K562 (cell line): ENCODE results near the gene CTIF. TPM values are rescaled to one million over a fixed set of nuclear protein-coding genes. Genes with fewer than 3 reads are reported as not detected.

ENCODE experiments used
- ATAC-seq: fragments of 200-7000 bp; cut with Tn5 transposase; 3 replicates; pipeline ENCODE4 v1.9.1; 2020; ENCODE audit warnings: moderate library complexity
- BruUV-seq: library from RNA; stranded (reverse); fragments of 400-500 nt; replicated peaks from 2 replicates; lab custom pipeline; 2021; lab: Mats Ljungman, UMichigan
- CTCF ChIA-PET: fragments of 300-600 bp; formaldehyde crosslinking; extraction: SDS; loops from one replicate; lab custom pipeline; 2021; ENCODE audit warnings: low intra/inter-chr PET ratio; lab: Yijun Ruan, JAX
- POLR2A ChIA-PET: fragments of 300-600, 350-650 bp; sonication (Branson Sonifier 250); formaldehyde crosslinking; extraction: SDS; loops from one replicate; lab custom pipeline; 2021; ENCODE audit warnings: antibody characterized with exemption, inconsistent platforms; lab: Yijun Ruan, JAX
- DNase-seq, 4 experiments: peaks; one replicate each; pipeline versions ENCODE4 v3.0.0 to v3.0.0-alpha.2; 2011 to 2018; ENCODE audit warnings: low spot score in 3 of 4, mixed read lengths in 3 of 4; ENCODE audit errors: extremely low read depth in 1 of 4
- FAIRE-seq: peaks from 2 replicates; lab custom pipeline; 2011; peaks lifted over from hg19 to GRCh38; lab: Jason Lieb, UNC
- H2AFZ ChIP-seq: 2 replicates; pipeline ENCODE4 v1.6.0; 2011; ENCODE audit warnings: low read depth, low read length, control low read depth, inconsistent platforms
- H3K27ac ChIP-seq: fragments of 200-600 bp; 3 replicates; pipeline ENCODE4 v1.8.0; 2011; ENCODE audit warnings: low read depth, mild to moderate bottlenecking, control low read depth, inconsistent platforms, low read length, moderate library complexity, mixed read lengths; ENCODE audit errors: extremely low read depth
- H3K27me3 ChIP-seq, 2 experiments: fragments of 300-600 bp in 1 of 2; 2 replicates in 1 of 2; 3 replicates in 1 of 2; pipeline versions ENCODE4 v1.6.0 to v1.8.0; 2011; ENCODE audit warnings: inconsistent platforms in 2 of 2, low read length in 2 of 2, mild to moderate bottlenecking in 1 of 2, mixed read lengths in 1 of 2, moderate library complexity in 1 of 2; ENCODE audit not compliant: control insufficient read depth in 2 of 2, insufficient read depth in 2 of 2
- H3K36me3 ChIP-seq: fragments of 300-600 bp; 3 replicates; pipeline ENCODE4 v1.8.0; 2011; ENCODE audit warnings: mild to moderate bottlenecking, low read length, inconsistent platforms; ENCODE audit not compliant: control insufficient read depth, insufficient read depth
- H3K4me1 ChIP-seq, 2 experiments: fragments of 200-600 bp in 1 of 2; replicated peaks in 1 of 2; 2 replicates in 1 of 2; 3 replicates in 1 of 2; pipeline versions ENCODE4 v1.5.1 to v1.8.0; 2011; ENCODE audit warnings: inconsistent platforms in 2 of 2, low read length in 2 of 2, mild to moderate bottlenecking in 1 of 2, mixed read lengths in 1 of 2, moderate library complexity in 1 of 2; ENCODE audit not compliant: control insufficient read depth in 2 of 2, insufficient read depth in 2 of 2
- H3K4me2 ChIP-seq: 2 replicates; pipeline ENCODE4 v1.6.1; 2011; ENCODE audit warnings: low read length, control low read depth, inconsistent platforms, mixed read lengths; ENCODE audit not compliant: insufficient read depth
- H3K4me3 ChIP-seq: fragments of 200-600 bp; sonication (generic), shearing (Covaris generic); 2 replicates; pipeline ENCODE4 v1.5.1; 2016; ENCODE audit warnings: control low read depth, inconsistent platforms
- H3K79me2 ChIP-seq: fragments of 200-600 bp; 3 replicates; pipeline ENCODE4 v1.8.0; 2011; ENCODE audit warnings: low read length, inconsistent platforms; ENCODE audit not compliant: control insufficient read depth, insufficient read depth
- H3K9ac ChIP-seq, 2 experiments: 2 replicates each; pipeline versions ENCODE4 v1.6.0 to v1.6.1; 2011; ENCODE audit warnings: low read depth in 2 of 2, low read length in 2 of 2, control low read depth in 1 of 2, inconsistent platforms in 1 of 2, mild to moderate bottlenecking in 1 of 2, mixed read lengths in 1 of 2; ENCODE audit not compliant: insufficient read depth in 1 of 2
- H3K9me1 ChIP-seq: one replicate; pipeline ENCODE4 v1.6.0; 2011; ENCODE audit warnings: inconsistent platforms, mild to moderate bottlenecking, low read length, moderate library complexity; ENCODE audit not compliant: control insufficient read depth, insufficient read depth
- H3K9me3 ChIP-seq: replicated peaks from 2 replicates; pipeline ENCODE4 v1.5.1; 2011; ENCODE audit warnings: low read depth, low read length, inconsistent platforms; ENCODE audit not compliant: control insufficient read depth, insufficient read depth
- H4K20me1 ChIP-seq: replicated peaks from 2 replicates; pipeline ENCODE4 v1.6.1; 2011; ENCODE audit warnings: low read length, inconsistent platforms, mixed read lengths; ENCODE audit not compliant: control insufficient read depth, insufficient read depth
- ATF7 ChIP-seq: fragments of 450-650 bp; IDR thresholded peaks from 2 replicates; pipeline ENCODE4 v1.7.1; 2014; ENCODE audit warnings: mild to moderate bottlenecking, moderate library complexity
- FOXK2 ChIP-seq, 2 experiments: fragments of 450-650 bp; IDR thresholded peaks in 1 of 2; conservative IDR thresholded peaks in 1 of 2; 2 replicates each; pipeline ENCODE4 v1.6.1; 2016; ENCODE audit warnings: low read depth in 2 of 2, mild to moderate bottlenecking in 1 of 2
- MYNN ChIP-seq, 2 experiments: sonication (generic); formaldehyde crosslinking in 1 of 2; IDR thresholded peaks; 2 replicates each; pipeline versions ENCODE4 v1.5.0 to v1.6.1; 2016 to 2020; ENCODE audit warnings: antibody characterized with exemption in 1 of 2, missing genetic modification reagents in 1 of 2
- NR2C1 ChIP-seq, 2 experiments: fragments of 450-650 bp; IDR thresholded peaks; 2 replicates each; pipeline ENCODE4 v1.6.1; 2017; ENCODE audit warnings: mild to moderate bottlenecking in 2 of 2, antibody characterized with exemption in 1 of 2, inconsistent platforms in 1 of 2, missing compliant biosample characterization in 1 of 2, missing genetic modification characterization in 1 of 2
- PHTF2 ChIP-seq: fragments of 250-450 bp; sonication (Bioruptor Pico); IDR thresholded peaks from 2 replicates; pipeline ENCODE4 v1.5.0; 2021; ENCODE audit warnings: mild to moderate bottlenecking
- PRMT5 ChIP-seq: sonication (generic); formaldehyde crosslinking; IDR thresholded peaks from 2 replicates; pipeline ENCODE4 v1.5.0; 2020; ENCODE audit warnings: missing genetic modification reagents
- RHOXF2B ChIP-seq: fragments of 250-450 bp; sonication (Bioruptor Pico); conservative IDR thresholded peaks from 2 replicates; pipeline ENCODE4 v1.5.1; 2021
- WGBS: fragments of 100-300 bp; shearing (Covaris generic); methylation state at CpG from one replicate; pipeline ENCODE4 v1.1.6; 2016; ENCODE audit warnings: low coverage, mixed read lengths; ENCODE audit not compliant: insufficient coverage; ENCODE audit errors: missing lambda C conversion rate; 5-methylcytosine and 5-hydroxymethylcytosine counted together
- in situ Hi-C: fragments of 300-500 bp; cut with MboI; formaldehyde crosslinking; loops from 4 replicates; pipeline ENCODE4 v1.15.0; 2018; ENCODE audit warnings: inconsistent platforms, mixed read lengths
- intact Hi-C: fragments of 100-400 bp; cut with micrococcal nuclease; formaldehyde crosslinking; loops from 2 replicates; pipeline ENCODE4 v1.14.2; 2022
- polyA plus RNA-seq, 8 experiments: library from polyadenylated mRNA; depleted of rRNA in 4 of 8; stranded (reverse) in 5 of 8; unstranded in 3 of 8; fragments of >200 nt; fragmentation: Nextera tagmentation in 2 of 8; fragmentation: Illumina TruSeq in 1 of 8; extraction: Ambion mirVana in 2 of 8; extraction: Trizol in 1 of 8; gene quantifications; 2 replicates each; pipeline versions ENCODE4 v1.2.1 to v1.2.3, GENCODE V29; 2011 to 2014; ENCODE audit warnings: inconsistent platforms in 1 of 8, missing spikeins in 1 of 8
- total RNA-seq, 7 experiments: library from RNA; depleted of rRNA in 6 of 7; stranded (reverse); fragments of >200 nt in 6 of 7; fragmentation: Illumina TruSeq in 2 of 7; extraction: Trizol in 2 of 7; gene quantifications; 2 replicates each; pipeline versions ENCODE4 v1.2.1 to v1.2.3, GENCODE V29; 2011 to 2021; ENCODE audit warnings: low replicate concordance in 1 of 7
- TF ChIP-seq, protein P1 (sequence below): fragments of 450-650 bp; IDR thresholded peaks from 2 replicates; pipeline ENCODE4 v1.6.1; 2018; ENCODE audit not compliant: partially characterized antibody
- TF ChIP-seq, protein P2 (sequence below): fragments of 450-650 bp; formaldehyde crosslinking; IDR thresholded peaks from 2 replicates; pipeline ENCODE4 v1.4.0; 2020; ENCODE audit warnings: mild to moderate bottlenecking, mixed read lengths
- TF ChIP-seq, protein P3 (sequence below), 2 experiments: IDR thresholded peaks; 2 replicates each; pipeline ENCODE4 v1.6.1; 2012; ENCODE audit warnings: improper control_type of control experiment in 2 of 2, low read depth in 2 of 2, low read length in 2 of 2, borderline replicate concordance in 1 of 2
- TF ChIP-seq, protein P4 (sequence below): sonication (generic); formaldehyde crosslinking; IDR thresholded peaks from 2 replicates; pipeline ENCODE4 v1.8.1; 2023; ENCODE audit warnings: mild to moderate bottlenecking, missing genetic modification reagents

CTIF gene
- total and polyA plus RNA-seq, 9 of the 15 experiments (the other 6 are each of a cell fraction or from before 2014, with no cell fraction given): 0.17 to 11.5 (median 2.2) TPM

DNA sequence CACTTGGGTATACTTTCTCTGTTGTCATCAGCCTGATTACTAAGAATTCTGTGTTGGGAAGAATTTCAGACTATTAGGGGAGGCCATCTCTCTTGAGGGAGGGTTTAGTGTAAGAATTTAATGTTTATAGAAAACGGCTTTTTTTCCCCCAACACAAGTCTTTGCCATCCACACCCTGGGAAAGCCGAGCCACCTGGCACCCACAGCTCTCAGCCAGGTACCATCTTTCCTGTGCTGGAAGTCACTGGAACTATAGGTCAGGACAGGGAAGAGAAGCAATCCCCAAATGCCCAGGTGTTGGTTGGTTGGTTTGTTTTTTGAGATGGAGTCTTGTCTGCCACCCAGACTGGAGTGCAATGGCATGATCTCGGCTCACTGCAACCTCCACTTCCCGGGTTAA lies 256.9 kb downstream of the CTIF start:
- H3K79me2 ChIP-seq: no peaks in the 10 kb centered on the region
- peaks cover 8 to 18% of the 10 kb centered on the region in 2 experiments; a peak in 4 of 5 replicates for H3K4me1 ChIP-seq
- no peaks in the 10 kb centered on the region for H3K9me3 ChIP-seq
- no peak overlapping the region for H3K27ac ChIP-seq
- no peak for ATAC-seq
- POLR2A ChIA-PET: interaction anchor here (0.6 to 1.5 kb wide), 2 partner anchors 8 to 63 kb away, joined by 4 read pairs; no protein-coding TSS in a partner anchor
- H2AFZ ChIP-seq: no peak overlapping the region
- no peaks in the 10 kb centered on the region for H3K9me1 ChIP-seq
- no peak overlapping the region for H3K4me3 ChIP-seq
- DNase-seq: no peak
- 24% methylated on average over 3 of the region's 4 CpGs for WGBS
- no peak for FAIRE-seq
- no peak overlapping the region for H3K9ac ChIP-seq
- intact Hi-C loops (no loop called here), in situ Hi-C loops (no loop called here)
- H4K20me1 ChIP-seq: no peaks in the 10 kb centered on the region; the same call in 1 of the 2 replicates
- BruUV-seq: no TSS peak
- no peak overlapping the region for H3K4me2 ChIP-seq
- H3K36me3 ChIP-seq: no peaks in the 10 kb centered on the region
- CTCF ChIA-PET: no interaction called here
- H3K27me3 ChIP-seq: no peaks in the 10 kb centered on the region
- TF ChIP-seq, protein P1, sequence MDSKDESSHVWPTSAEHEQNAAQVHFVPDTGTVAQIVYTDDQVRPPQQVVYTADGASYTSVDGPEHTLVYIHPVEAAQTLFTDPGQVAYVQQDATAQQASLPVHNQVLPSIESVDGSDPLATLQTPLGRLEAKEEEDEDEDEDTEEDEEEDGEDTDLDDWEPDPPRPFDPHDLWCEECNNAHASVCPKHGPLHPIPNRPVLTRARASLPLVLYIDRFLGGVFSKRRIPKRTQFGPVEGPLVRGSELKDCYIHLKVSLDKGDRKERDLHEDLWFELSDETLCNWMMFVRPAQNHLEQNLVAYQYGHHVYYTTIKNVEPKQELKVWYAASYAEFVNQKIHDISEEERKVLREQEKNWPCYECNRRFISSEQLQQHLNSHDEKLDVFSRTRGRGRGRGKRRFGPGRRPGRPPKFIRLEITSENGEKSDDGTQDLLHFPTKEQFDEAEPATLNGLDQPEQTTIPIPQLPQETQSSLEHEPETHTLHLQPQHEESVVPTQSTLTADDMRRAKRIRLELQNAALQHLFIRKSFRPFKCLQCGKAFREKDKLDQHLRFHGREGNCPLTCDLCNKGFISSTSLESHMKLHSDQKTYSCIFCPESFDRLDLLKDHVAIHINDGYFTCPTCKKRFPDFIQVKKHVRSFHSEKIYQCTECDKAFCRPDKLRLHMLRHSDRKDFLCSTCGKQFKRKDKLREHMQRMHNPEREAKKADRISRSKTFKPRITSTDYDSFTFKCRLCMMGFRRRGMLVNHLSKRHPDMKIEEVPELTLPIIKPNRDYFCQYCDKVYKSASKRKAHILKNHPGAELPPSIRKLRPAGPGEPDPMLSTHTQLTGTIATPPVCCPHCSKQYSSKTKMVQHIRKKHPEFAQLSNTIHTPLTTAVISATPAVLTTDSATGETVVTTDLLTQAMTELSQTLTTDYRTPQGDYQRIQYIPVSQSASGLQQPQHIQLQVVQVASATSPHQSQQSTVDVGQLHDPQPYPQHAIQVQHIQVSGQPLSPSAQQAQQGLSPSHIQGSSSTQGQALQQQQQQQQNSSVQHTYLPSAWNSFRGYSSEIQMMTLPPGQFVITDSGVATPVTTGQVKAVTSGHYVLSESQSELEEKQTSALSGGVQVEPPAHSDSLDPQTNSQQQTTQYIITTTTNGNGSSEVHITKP: no peak
- TF ChIP-seq RHOXF2B: no peak
- TF ChIP-seq NR2C1 (IDR thresholded peaks at IDR 0.05): no peak
- no peak for TF ChIP-seq NR2C1 (tag; IDR thresholded peaks at IDR 0.05)
- TF ChIP-seq FOXK2 (conservative IDR thresholded peaks at IDR 0.05 in 1 of 2, IDR thresholded peaks at IDR 0.05 in 1 of 2; ENCODE audit: low read depth in 2 of 2): no peak
- no peak for TF ChIP-seq PHTF2 (CRISPR knock-in tag)
- TF ChIP-seq, protein P2, sequence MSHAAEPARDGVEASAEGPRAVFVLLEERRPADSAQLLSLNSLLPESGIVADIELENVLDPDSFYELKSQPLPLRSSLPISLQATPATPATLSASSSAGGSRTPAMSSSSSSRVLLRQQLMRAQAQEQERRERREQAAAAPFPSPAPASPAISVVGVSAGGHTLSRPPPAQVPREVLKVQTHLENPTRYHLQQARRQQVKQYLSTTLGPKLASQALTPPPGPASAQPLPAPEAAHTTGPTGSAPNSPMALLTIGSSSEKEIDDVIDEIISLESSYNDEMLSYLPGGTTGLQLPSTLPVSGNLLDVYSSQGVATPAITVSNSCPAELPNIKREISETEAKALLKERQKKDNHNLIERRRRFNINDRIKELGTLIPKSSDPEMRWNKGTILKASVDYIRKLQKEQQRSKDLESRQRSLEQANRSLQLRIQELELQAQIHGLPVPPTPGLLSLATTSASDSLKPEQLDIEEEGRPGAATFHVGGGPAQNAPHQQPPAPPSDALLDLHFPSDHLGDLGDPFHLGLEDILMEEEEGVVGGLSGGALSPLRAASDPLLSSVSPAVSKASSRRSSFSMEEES (CRISPR knock-in tag): no peak
- TF ChIP-seq ATF7: no peak
- TF ChIP-seq, protein P3, sequence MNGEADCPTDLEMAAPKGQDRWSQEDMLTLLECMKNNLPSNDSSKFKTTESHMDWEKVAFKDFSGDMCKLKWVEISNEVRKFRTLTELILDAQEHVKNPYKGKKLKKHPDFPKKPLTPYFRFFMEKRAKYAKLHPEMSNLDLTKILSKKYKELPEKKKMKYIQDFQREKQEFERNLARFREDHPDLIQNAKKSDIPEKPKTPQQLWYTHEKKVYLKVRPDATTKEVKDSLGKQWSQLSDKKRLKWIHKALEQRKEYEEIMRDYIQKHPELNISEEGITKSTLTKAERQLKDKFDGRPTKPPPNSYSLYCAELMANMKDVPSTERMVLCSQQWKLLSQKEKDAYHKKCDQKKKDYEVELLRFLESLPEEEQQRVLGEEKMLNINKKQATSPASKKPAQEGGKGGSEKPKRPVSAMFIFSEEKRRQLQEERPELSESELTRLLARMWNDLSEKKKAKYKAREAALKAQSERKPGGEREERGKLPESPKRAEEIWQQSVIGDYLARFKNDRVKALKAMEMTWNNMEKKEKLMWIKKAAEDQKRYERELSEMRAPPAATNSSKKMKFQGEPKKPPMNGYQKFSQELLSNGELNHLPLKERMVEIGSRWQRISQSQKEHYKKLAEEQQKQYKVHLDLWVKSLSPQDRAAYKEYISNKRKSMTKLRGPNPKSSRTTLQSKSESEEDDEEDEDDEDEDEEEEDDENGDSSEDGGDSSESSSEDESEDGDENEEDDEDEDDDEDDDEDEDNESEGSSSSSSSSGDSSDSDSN (IDR thresholded peaks at IDR 0.05; ENCODE audit: borderline replicate concordance in 1 of 2, low read depth in 2 of 2, low read length in 2 of 2): no peak
- TF ChIP-seq MYNN (IDR thresholded peaks at IDR 0.05): no peak
- no peak for TF ChIP-seq MYNN (CRISPR knock-in tag; IDR thresholded peaks at IDR 0.05)
- no peak for TF ChIP-seq PRMT5 (CRISPR knock-in tag)
- TF ChIP-seq, protein P4, sequence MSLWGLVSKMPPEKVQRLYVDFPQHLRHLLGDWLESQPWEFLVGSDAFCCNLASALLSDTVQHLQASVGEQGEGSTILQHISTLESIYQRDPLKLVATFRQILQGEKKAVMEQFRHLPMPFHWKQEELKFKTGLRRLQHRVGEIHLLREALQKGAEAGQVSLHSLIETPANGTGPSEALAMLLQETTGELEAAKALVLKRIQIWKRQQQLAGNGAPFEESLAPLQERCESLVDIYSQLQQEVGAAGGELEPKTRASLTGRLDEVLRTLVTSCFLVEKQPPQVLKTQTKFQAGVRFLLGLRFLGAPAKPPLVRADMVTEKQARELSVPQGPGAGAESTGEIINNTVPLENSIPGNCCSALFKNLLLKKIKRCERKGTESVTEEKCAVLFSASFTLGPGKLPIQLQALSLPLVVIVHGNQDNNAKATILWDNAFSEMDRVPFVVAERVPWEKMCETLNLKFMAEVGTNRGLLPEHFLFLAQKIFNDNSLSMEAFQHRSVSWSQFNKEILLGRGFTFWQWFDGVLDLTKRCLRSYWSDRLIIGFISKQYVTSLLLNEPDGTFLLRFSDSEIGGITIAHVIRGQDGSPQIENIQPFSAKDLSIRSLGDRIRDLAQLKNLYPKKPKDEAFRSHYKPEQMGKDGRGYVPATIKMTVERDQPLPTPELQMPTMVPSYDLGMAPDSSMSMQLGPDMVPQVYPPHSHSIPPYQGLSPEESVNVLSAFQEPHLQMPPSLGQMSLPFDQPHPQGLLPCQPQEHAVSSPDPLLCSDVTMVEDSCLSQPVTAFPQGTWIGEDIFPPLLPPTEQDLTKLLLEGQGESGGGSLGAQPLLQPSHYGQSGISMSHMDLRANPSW: no peak
